Measurements from ENCODE around the gene FBLN2.

FBLN2 gene

DNA sequence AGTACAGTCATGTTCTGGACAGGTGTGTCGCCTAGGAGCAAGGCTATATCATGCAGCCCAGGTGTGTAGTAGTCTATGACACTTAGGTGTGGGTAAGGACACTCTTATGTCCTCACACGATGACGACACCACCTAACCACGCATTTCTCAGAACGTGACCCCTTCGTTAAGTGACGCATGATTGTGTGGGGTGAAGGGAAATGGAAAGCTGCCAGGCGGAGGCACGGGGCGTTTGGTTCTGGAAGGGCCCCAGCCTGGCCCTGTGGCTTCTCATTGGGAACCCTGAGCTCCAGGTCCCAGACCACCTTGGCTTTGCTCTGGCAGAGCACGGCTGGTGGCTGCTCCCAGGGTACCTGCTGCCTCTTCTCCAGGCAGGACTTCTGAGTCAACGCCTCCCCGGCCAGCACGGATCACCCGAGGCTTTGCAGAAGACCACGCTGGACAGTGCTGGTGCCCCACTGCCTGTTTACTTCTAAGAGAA is 39.3 kb downstream of the FBLN2 start:
- DNase-seq (ENCODE audit: low read depth in 1 of 2, low spot score in 1 of 2) = no peak
- TF ChIP-seq, protein P1, sequence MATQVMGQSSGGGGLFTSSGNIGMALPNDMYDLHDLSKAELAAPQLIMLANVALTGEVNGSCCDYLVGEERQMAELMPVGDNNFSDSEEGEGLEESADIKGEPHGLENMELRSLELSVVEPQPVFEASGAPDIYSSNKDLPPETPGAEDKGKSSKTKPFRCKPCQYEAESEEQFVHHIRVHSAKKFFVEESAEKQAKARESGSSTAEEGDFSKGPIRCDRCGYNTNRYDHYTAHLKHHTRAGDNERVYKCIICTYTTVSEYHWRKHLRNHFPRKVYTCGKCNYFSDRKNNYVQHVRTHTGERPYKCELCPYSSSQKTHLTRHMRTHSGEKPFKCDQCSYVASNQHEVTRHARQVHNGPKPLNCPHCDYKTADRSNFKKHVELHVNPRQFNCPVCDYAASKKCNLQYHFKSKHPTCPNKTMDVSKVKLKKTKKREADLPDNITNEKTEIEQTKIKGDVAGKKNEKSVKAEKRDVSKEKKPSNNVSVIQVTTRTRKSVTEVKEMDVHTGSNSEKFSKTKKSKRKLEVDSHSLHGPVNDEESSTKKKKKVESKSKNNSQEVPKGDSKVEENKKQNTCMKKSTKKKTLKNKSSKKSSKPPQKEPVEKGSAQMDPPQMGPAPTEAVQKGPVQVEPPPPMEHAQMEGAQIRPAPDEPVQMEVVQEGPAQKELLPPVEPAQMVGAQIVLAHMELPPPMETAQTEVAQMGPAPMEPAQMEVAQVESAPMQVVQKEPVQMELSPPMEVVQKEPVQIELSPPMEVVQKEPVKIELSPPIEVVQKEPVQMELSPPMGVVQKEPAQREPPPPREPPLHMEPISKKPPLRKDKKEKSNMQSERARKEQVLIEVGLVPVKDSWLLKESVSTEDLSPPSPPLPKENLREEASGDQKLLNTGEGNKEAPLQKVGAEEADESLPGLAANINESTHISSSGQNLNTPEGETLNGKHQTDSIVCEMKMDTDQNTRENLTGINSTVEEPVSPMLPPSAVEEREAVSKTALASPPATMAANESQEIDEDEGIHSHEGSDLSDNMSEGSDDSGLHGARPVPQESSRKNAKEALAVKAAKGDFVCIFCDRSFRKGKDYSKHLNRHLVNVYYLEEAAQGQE (IDR thresholded peaks at IDR 0.05; ENCODE audit: insufficient replicate concordance, low read depth) = no peak
- TF ChIP-seq GABPA (IDR thresholded peaks at IDR 0.05; ENCODE audit: low read depth) (no peak), SPI1 (IDR thresholded peaks at IDR 0.05; ENCODE audit: borderline replicate concordance, low read depth) (no peak), POLR2AphosphoS5 (IDR thresholded peaks at IDR 0.05; ENCODE audit: low read depth) (no peak)
- TF ChIP-seq, protein P2, sequence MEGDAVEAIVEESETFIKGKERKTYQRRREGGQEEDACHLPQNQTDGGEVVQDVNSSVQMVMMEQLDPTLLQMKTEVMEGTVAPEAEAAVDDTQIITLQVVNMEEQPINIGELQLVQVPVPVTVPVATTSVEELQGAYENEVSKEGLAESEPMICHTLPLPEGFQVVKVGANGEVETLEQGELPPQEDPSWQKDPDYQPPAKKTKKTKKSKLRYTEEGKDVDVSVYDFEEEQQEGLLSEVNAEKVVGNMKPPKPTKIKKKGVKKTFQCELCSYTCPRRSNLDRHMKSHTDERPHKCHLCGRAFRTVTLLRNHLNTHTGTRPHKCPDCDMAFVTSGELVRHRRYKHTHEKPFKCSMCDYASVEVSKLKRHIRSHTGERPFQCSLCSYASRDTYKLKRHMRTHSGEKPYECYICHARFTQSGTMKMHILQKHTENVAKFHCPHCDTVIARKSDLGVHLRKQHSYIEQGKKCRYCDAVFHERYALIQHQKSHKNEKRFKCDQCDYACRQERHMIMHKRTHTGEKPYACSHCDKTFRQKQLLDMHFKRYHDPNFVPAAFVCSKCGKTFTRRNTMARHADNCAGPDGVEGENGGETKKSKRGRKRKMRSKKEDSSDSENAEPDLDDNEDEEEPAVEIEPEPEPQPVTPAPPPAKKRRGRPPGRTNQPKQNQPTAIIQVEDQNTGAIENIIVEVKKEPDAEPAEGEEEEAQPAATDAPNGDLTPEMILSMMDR (IDR thresholded peaks at IDR 0.05; ENCODE audit: insufficient read depth, low read length) = no peak
- Histone ChIP-seq H3K27ac (replicated peaks) (no peak overlapping the region), H3K27me3 (ENCODE audit: insufficient read depth, poor library complexity, severe bottlenecking) (no peaks in the 10 kb centered on the region), H3K4me3 (replicated peaks; ENCODE audit: insufficient read depth, low read length) (no peak overlapping the region)

DNA sequence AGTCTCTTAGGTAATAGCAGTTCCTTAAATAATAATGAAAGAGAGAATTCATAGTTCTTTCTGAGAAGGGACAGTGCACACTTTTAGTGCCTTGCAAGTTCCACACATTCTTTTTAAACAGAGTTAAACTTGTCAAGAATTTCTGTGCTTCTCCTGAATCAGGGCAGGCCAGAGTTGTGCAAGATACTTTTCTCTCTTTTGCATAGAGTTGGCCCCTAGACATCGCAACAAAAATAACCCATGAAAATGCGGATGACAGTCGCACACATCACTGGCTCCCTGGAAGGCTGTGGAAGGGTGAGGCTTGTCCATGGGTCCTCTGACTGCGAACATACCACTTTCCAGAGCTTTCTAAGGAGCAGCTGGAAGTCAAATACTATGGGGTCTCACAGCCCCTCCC is 40.1 kb downstream of the FBLN2 start:
- no peak for TF ChIP-seq SPI1 (IDR thresholded peaks at IDR 0.05; ENCODE audit: borderline replicate concordance, low read depth)
- Histone ChIP-seq H3K4me3 (replicated peaks; ENCODE audit: insufficient read depth, low read length) (no peak overlapping the region), H3K27me3 (ENCODE audit: insufficient read depth, poor library complexity, severe bottlenecking) (no peaks in the 10 kb centered on the region), H3K27ac (replicated peaks) (no peak overlapping the region)
- no peak for DNase-seq (ENCODE audit: low read depth in 1 of 2, low spot score in 1 of 2)

DNA sequence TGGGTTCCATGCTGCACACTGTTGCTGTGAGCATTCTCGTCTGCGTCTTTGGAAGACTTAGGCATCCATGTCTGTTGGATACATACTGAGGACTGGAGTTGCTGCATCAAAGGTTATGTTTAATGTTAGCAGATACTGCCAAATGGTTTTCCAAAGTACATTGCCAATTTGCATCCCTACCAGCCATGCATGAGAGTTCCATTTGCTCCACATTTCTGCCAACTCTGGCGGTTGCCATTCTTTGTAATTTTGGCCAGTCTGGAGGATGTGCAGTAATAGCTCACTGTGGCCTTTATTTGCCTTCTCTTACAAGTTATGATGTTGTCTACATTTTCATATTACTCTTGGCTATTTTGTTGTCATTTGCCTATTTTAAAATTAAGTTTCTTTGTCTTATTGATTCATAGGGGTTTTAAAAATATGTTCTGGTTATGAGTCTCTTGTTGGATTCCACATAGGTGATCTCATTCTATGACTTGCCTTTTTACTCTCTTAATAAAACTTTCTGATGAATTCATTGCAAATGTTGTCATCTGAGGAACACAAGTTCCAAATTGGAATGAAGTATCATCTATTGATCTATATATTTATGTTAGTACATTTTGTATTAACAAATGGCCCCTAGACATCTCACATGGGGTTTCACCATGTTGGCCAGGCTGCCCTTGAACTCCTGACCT is 42.1 kb downstream of the FBLN2 start:
- TF ChIP-seq SPI1 (IDR thresholded peaks at IDR 0.05; ENCODE audit: borderline replicate concordance, low read depth) (no peak), POLR2AphosphoS5 (IDR thresholded peaks at IDR 0.05; ENCODE audit: low read depth) (no peak), GABPA (IDR thresholded peaks at IDR 0.05; ENCODE audit: low read depth) (no peak)
- TF ChIP-seq, protein P2 (IDR thresholded peaks at IDR 0.05; ENCODE audit: insufficient read depth, low read length) = no peak
- TF ChIP-seq, protein P1 (IDR thresholded peaks at IDR 0.05; ENCODE audit: insufficient replicate concordance, low read depth) = no peak
- H3K27ac ChIP-seq (replicated peaks) = no peak overlapping the region
- no peaks in the 10 kb centered on the region for H3K27me3 ChIP-seq (ENCODE audit: insufficient read depth, poor library complexity, severe bottlenecking)
- DNase-seq (ENCODE audit: low read depth in 1 of 2, low spot score in 1 of 2) = no peak
- H3K4me3 ChIP-seq (replicated peaks; ENCODE audit: insufficient read depth, low read length) = no peak overlapping the region

DNA sequence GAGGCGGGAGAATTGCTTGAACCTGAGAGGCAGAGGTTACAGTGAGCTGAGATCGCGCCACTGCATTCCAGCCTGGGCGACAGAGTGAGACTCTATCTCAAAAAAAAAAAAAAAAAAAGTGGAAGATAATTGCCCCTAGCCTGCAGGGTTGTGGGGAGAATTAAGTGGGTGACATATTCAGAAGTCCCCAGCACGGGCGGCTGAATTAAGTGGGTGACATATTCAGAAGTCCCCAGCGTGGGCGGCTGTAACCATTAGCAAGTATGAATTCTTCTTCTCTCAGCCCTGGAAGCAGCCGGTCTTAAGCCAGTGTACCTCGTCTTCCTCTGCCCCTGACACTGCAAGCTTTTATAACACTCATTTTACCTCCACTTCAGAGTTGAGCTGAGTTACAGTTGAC is 44.7 kb downstream of the FBLN2 start:
- Histone ChIP-seq H3K27me3 (ENCODE audit: insufficient read depth, poor library complexity, severe bottlenecking) (no peaks in the 10 kb centered on the region), H3K4me3 (replicated peaks; ENCODE audit: insufficient read depth, low read length) (no peak overlapping the region), H3K27ac (replicated peaks) (no peak overlapping the region)
- no peak for DNase-seq (ENCODE audit: low read depth in 1 of 2, low spot score in 1 of 2)
- TF ChIP-seq, protein P2 (IDR thresholded peaks at IDR 0.05; ENCODE audit: insufficient read depth, low read length) = no peak
- TF ChIP-seq, protein P1 (IDR thresholded peaks at IDR 0.05; ENCODE audit: insufficient replicate concordance, low read depth) = no peak
- no peak for TF ChIP-seq POLR2AphosphoS5 (IDR thresholded peaks at IDR 0.05; ENCODE audit: low read depth)

All from HL-60 (cell line).